A549 (cell line): ENCODE data around the gene GNB4. TPM values are rescaled to one million over a fixed set of nuclear protein-coding genes. Genes with fewer than 3 reads are reported as not detected.

Experiments
- ATAC-seq, 2 experiments: fragments of 200-7000 bp in 1 of 2; fragments of >200 bp in 1 of 2; cut with Nextera tagmentation in 1 of 2; cut with Tn5 transposase in 1 of 2; 3 replicates each; pipeline versions ENCODE4 v1.8.0 to v1.9.1; 2018 to 2020; ENCODE audit warnings: mild to moderate bottlenecking in 1 of 2, moderate library complexity in 1 of 2
- CTCF ChIA-PET: fragments of 300-600 bp; sonication (Branson Sonifier 250); formaldehyde crosslinking; extraction: SDS; loops from one replicate; lab custom pipeline; 2021; ENCODE audit warnings: antibody characterized with exemption, inconsistent platforms; lab: Yijun Ruan, JAX
- POLR2A ChIA-PET: fragments of 350-600 bp; formaldehyde crosslinking; extraction: SDS; loops from one replicate; lab custom pipeline; 2021; ENCODE audit warnings: antibody characterized with exemption, inconsistent platforms; lab: Yijun Ruan, JAX
- DNase-seq, 2 experiments: peaks; one replicate each; pipeline versions ENCODE4 v3.0.0 to v3.0.0-alpha.2; 2011 to 2016; ENCODE audit warnings: low read depth in 1 of 2, low spot score in 1 of 2
- FAIRE-seq: peaks from 2 replicates; lab custom pipeline; 2011; peaks lifted over from hg19 to GRCh38; lab: Jason Lieb, UNC
- H3K27ac ChIP-seq, 2 experiments: fragments of >200 bp; sonication (Bioruptor Twin); formaldehyde crosslinking; 3 replicates each; pipeline ENCODE4 v1.5.1; 2016 to 2017
- H3K4me1 ChIP-seq: fragments of >200 bp; sonication (Bioruptor Twin); formaldehyde crosslinking; 3 replicates; pipeline ENCODE4 v1.6.1; 2016
- H3K4me2 ChIP-seq: fragments of >200 bp; sonication (Bioruptor Twin); formaldehyde crosslinking; 3 replicates; pipeline ENCODE4 v1.6.1; 2016
- H3K4me3 ChIP-seq: fragments of >200 bp; sonication (Bioruptor Twin); formaldehyde crosslinking; 3 replicates; pipeline ENCODE4 v1.5.1; 2016
- H3K9me3 ChIP-seq: fragments of >200 bp; sonication (Bioruptor Twin); formaldehyde crosslinking; 3 replicates; pipeline ENCODE4 v1.6.1; 2016
- BCL3 ChIP-seq: fragments of >200 bp; sonication (Bioruptor Twin); formaldehyde crosslinking; IDR thresholded peaks from 3 replicates; pipeline ENCODE4 v1.6.1; 2016
- BHLHE40 ChIP-seq: IDR thresholded peaks from 2 replicates; pipeline ENCODE4 v1.6.1; 2012; ENCODE audit warnings: low read depth, low read length, inconsistent platforms
- CEBPB ChIP-seq, 2 experiments: fragments of >200 bp in 1 of 2; sonication (Bioruptor Twin) in 1 of 2; formaldehyde crosslinking in 1 of 2; IDR thresholded peaks; 2 replicates each; pipeline ENCODE4 v1.6.1; 2012 to 2016
- CHD4 ChIP-seq: fragments of 200-600 bp; sonication (generic); IDR thresholded peaks from 2 replicates; pipeline ENCODE4 v1.6.1; 2016; ENCODE audit warnings: antibody characterized with exemption, mild to moderate bottlenecking, borderline replicate concordance
- EHF ChIP-seq: fragments of 250-450 bp; sonication (Bioruptor Pico); IDR thresholded peaks from 2 replicates; pipeline ENCODE4 v1.5.0; 2020; ENCODE audit warnings: mild to moderate bottlenecking
- EP300 ChIP-seq, 2 experiments: fragments of >200 bp; sonication (Bioruptor Twin); formaldehyde crosslinking; IDR thresholded peaks; 2 replicates in 1 of 2; 3 replicates in 1 of 2; pipeline ENCODE4 v1.6.1; 2016 to 2017
- FOSL2 ChIP-seq, 2 experiments: fragments of 450-650 bp in 1 of 2; fragments of >200 bp in 1 of 2; sonication (Bioruptor Twin) in 1 of 2; formaldehyde crosslinking; IDR thresholded peaks; 2 replicates each; pipeline versions ENCODE4 v1.5.0 to v1.6.1; 2016 to 2020; ENCODE audit warnings: mild to moderate bottlenecking in 1 of 2, moderate library complexity in 1 of 2
- HDAC2 ChIP-seq: fragments of 200-600 bp; sonication (generic); IDR thresholded peaks from 2 replicates; pipeline ENCODE4 v1.6.1; 2016
- HEYL ChIP-seq: fragments of 250-450 bp; sonication (Bioruptor Pico); IDR thresholded peaks from 2 replicates; pipeline ENCODE4 v1.8.0; 2021; ENCODE audit warnings: mild to moderate bottlenecking, moderate library complexity
- JUNB ChIP-seq: fragments of >200 bp; sonication (Bioruptor Twin); formaldehyde crosslinking; IDR thresholded peaks from 2 replicates; pipeline ENCODE4 v1.6.1; 2016
- MAX ChIP-seq: IDR thresholded peaks from 2 replicates; pipeline ENCODE4 v1.6.1; 2012
- MAZ ChIP-seq: fragments of 150-350 bp; IDR thresholded peaks from 2 replicates; pipeline ENCODE4 v1.6.1; 2014; ENCODE audit warnings: antibody characterized with exemption, low read depth, low read length, borderline replicate concordance
- MYC ChIP-seq: IDR thresholded peaks from 2 replicates; pipeline ENCODE4 v1.6.1; 2012; ENCODE audit warnings: mild to moderate bottlenecking, inconsistent platforms, low read length, improper control_type of control experiment, borderline replicate concordance
- NR3C1 ChIP-seq: fragments of >200 bp; sonication (Bioruptor Twin); formaldehyde crosslinking; IDR thresholded peaks from 3 replicates; pipeline ENCODE4 v1.6.1; 2017
- POLR2A ChIP-seq: IDR thresholded peaks from 2 replicates; pipeline ENCODE4 v1.6.1; 2012; ENCODE audit warnings: mild to moderate bottlenecking, low read length
- POLR2AphosphoS2 ChIP-seq: conservative IDR thresholded peaks from 2 replicates; pipeline ENCODE4 v1.6.1; 2012; ENCODE audit warnings: low read length, improper control_type of control experiment, inconsistent platforms
- SMC3 ChIP-seq: fragments of >200 bp; sonication (Bioruptor Twin); formaldehyde crosslinking; IDR thresholded peaks from 3 replicates; pipeline ENCODE4 v1.6.1; 2018; ENCODE audit warnings: inconsistent platforms
- TFCP2L1 ChIP-seq: fragments of 250-450 bp; sonication (Bioruptor Pico); IDR thresholded peaks from 2 replicates; pipeline ENCODE4 v1.5.0; 2021; ENCODE audit warnings: mild to moderate bottlenecking
- ZC3H11A ChIP-seq: fragments of 450-650 bp; IDR thresholded peaks from 2 replicates; pipeline ENCODE4 v1.6.1; 2014; ENCODE audit warnings: antibody characterized with exemption, mild to moderate bottlenecking
- ZFP36 ChIP-seq: fragments of 450-650 bp; IDR thresholded peaks from 2 replicates; pipeline ENCODE4 v1.6.1; 2014; ENCODE audit warnings: borderline replicate concordance; ENCODE audit not compliant: partially characterized antibody
- WGBS: methylation state at CpG from one replicate; pipeline ENCODE4 v1.1.6; 2017; ENCODE audit errors: missing lambda C conversion rate; 5-methylcytosine and 5-hydroxymethylcytosine counted together
- polyA plus RNA-seq, 4 experiments: library from polyadenylated mRNA; depleted of rRNA in 3 of 4; stranded (reverse); fragments of >200 nt; fragmentation: RNase III in 1 of 4; extraction: RNeasy Plus Mini Kit Qiagen cat#74134 plus additional on column Dnase treatment in 1 of 4; gene quantifications; 2 replicates in 3 of 4; 3 replicates in 1 of 4; pipeline ENCODE4 v1.2.3, GENCODE V29; 2011 to 2017
- TF ChIP-seq, protein P1 (sequence below): fragments of 150-350 bp; IDR thresholded peaks from 2 replicates; pipeline ENCODE4 v1.6.1; 2014; ENCODE audit warnings: low read depth, mild to moderate bottlenecking, low read length

Gene GNB4
- polyA plus RNA-seq, 2 of the 4 experiments (the other 2 are of a cell fraction), result 10.9 to 22.7 TPM

- no peaks in the 10 kb centered on the region for H3K4me1 ChIP-seq
- no peak for ATAC-seq
- DNase-seq, result no peak
- WGBS, result 87% methylated on average over 5 of the region's 5 CpGs
- H3K4me2 ChIP-seq, result no peak overlapping the region
- ChIA-PET CTCF (no interaction called here), POLR2A (no interaction called here)
- no peak for FAIRE-seq
- H3K4me3 ChIP-seq, result no peak overlapping the region
- no peak for TF ChIP-seq POLR2A
- no peak for TF ChIP-seq FOSL2 (IDR thresholded peaks at IDR 0.05)
- no peak for TF ChIP-seq FOSL2 (CRISPR knock-in tag; IDR thresholded peaks at IDR 0.05)
- no peaks in the 10 kb centered on the region for H3K9me3 ChIP-seq
- H3K27ac ChIP-seq, result no peak overlapping the region
Measured at GRCh38 chr3:179402963-179403362, 48.3 kb downstream of the GNB4 start.

DNA sequence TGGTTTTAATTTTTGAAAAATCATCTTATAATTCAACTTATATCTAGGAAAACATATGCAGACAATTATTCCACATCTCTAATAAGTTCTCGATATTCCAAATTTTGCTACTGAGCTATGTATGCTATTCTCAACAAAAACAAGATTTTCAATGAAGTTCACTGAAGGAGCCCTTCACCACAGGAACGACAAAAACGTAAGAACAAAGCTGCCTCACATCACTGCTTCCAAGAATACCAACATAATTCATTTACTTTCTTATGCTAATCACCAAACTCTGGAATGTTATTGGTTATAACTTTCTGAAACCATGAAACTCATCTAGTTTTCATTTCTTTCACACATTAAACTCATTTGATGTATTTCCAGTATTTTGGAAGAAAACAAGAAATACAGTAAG is 49.7 kb downstream of the GNB4 start:
- Histone ChIP-seq H3K4me3 (no peak overlapping the region), H3K4me1 (no peaks in the 10 kb centered on the region), H3K27ac (no peak overlapping the region), H3K4me2 (no peak overlapping the region), H3K9me3 (no peaks in the 10 kb centered on the region)
- CTCF ChIA-PET, result interaction anchor here (0.9 kb wide), 1 partner anchor 80 kb away, joined by 3 read pairs; no protein-coding TSS in a partner anchor
- POLR2A ChIA-PET, result no interaction called here
- 81% methylated on average over 3 of the region's 3 CpGs for WGBS
- no peak for TF ChIP-seq ZFP36
- no peak for TF ChIP-seq EHF
- no peak for TF ChIP-seq BHLHE40
- TF ChIP-seq TFCP2L1 (CRISPR knock-in tag), result no peak
- no peak for TF ChIP-seq ZC3H11A
- TF ChIP-seq NR3C1, result no peak
- no peak for TF ChIP-seq MAX
- TF ChIP-seq BCL3, result no peak
- no peak for TF ChIP-seq HEYL (CRISPR knock-in tag)
- no peak for TF ChIP-seq MAZ
- TF ChIP-seq HDAC2, result no peak
- no peak for TF ChIP-seq POLR2A
- no peak for TF ChIP-seq CHD4
- TF ChIP-seq CEBPB (IDR thresholded peaks at IDR 0.05), result no peak
- TF ChIP-seq POLR2AphosphoS2, result no peak
- no peak for TF ChIP-seq MYC
- TF ChIP-seq EP300 (IDR thresholded peaks at IDR 0.05), result no peak
- TF ChIP-seq SMC3, result no peak
- DNase-seq (no peak), FAIRE-seq (no peak), ATAC-seq (no peak)

- FAIRE-seq (no peak), DNase-seq (no peak), ATAC-seq (no peak)
- CTCF ChIA-PET, result interaction anchor here (0.6 kb wide), 1 partner anchor 117 kb away, joined by 3 read pairs; no protein-coding TSS in a partner anchor
- no peaks in the 10 kb centered on the region; the same call in 2 of the 3 replicates for H3K4me1 ChIP-seq
- no peak overlapping the region for H3K4me2 ChIP-seq
- H3K4me3 ChIP-seq, result no peak overlapping the region
- H3K27ac ChIP-seq, result no peak overlapping the region
- no peaks in the 10 kb centered on the region for H3K9me3 ChIP-seq
- POLR2A ChIA-PET, result no interaction called here
- WGBS, result 95% methylated on average over 2 of the region's 2 CpGs
- TF ChIP-seq HDAC2 (no peak), JUNB (no peak)
- TF ChIP-seq, protein P1, sequence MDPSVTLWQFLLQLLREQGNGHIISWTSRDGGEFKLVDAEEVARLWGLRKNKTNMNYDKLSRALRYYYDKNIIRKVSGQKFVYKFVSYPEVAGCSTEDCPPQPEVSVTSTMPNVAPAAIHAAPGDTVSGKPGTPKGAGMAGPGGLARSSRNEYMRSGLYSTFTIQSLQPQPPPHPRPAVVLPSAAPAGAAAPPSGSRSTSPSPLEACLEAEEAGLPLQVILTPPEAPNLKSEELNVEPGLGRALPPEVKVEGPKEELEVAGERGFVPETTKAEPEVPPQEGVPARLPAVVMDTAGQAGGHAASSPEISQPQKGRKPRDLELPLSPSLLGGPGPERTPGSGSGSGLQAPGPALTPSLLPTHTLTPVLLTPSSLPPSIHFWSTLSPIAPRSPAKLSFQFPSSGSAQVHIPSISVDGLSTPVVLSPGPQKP, result no peak
Measured at GRCh38 chr3:179398574-179399231, 52.6 kb downstream of the GNB4 start.
